GM18873 (cell line): ENCODE measurements around the gene B3GALT4.

Experiments used
- ATAC-seq: cut with Tn5 transposase; IDR thresholded peaks from one replicate; pipeline ENCODE4 v1.9.1; 2021; ENCODE audit warnings: mild to moderate bottlenecking, moderate library complexity, moderate number of reproducible peaks; ENCODE audit not compliant: unreplicated experiment, low FRiP score

The B3GALT4 gene

GRCh38 chr6:33288921-33289783, 12.2 kb downstream of the B3GALT4 start, which contains the start of the genes PFDN6 and WDR46:
TSS of gene PFDN6 (plus strand) at chr6:33289601. CDS start at chr6:33289857, 256 bp downstream.
TSS of gene WDR46 (minus strand) at chr6:33289239. CDS start at chr6:33289170, 69 bp downstream.
- peak; percentile 78 for ATAC-seq

GRCh38 chr6:33289784-33290315, 12.9 kb downstream of the B3GALT4 start:
- ATAC-seq, result peak; percentile 6

GRCh38 chr6:33290459-33290858, 13.5 kb downstream of the B3GALT4 start:
- ATAC-seq, result no peak

- ATAC-seq, result no peak
Observed at GRCh38 chr6:33292996-33293682, 16.2 kb downstream of the B3GALT4 start.

- no peak for ATAC-seq
Observed at GRCh38 chr6:33294086-33294823, 17.3 kb downstream of the B3GALT4 start.

- no peak for ATAC-seq
Observed at GRCh38 chr6:33295621-33296369, 18.9 kb downstream of the B3GALT4 start.

GRCh38 chr6:33296797-33297405, 20.0 kb downstream of the B3GALT4 start:
- ATAC-seq, result no peak

GRCh38 chr6:33297406-33297955, 20.6 kb downstream of the B3GALT4 start:
- ATAC-seq, result no peak

GRCh38 chr6:33297956-33298772, 21.2 kb downstream of the B3GALT4 start:
- ATAC-seq, result no peak

GRCh38 chr6:33298773-33299236, 21.9 kb downstream of the B3GALT4 start, which contains the start of gene RGL2:
TSS of gene RGL2 (minus strand) at chr6:33298942. CDS start at chr6:33298610, 332 bp downstream.
- ATAC-seq, result peak; percentile 14

- peak; percentile 67 for ATAC-seq
Observed at GRCh38 chr6:33299237-33299944, 22.5 kb downstream of the B3GALT4 start.

GRCh38 chr6:33301877-33302276, 25.0 kb downstream of the B3GALT4 start:
- no peak for ATAC-seq

GRCh38 chr6:33304216-33304615, 27.3 kb downstream of the B3GALT4 start:
- ATAC-seq, result no peak

GRCh38 chr6:33305052-33305451, 28.1 kb downstream of the B3GALT4 start:
- no peak for ATAC-seq

GRCh38 chr6:33306356-33306755, 29.4 kb downstream of the B3GALT4 start:
- ATAC-seq, result no peak

- no peak for ATAC-seq
Observed at GRCh38 chr6:33312361-33313104, 35.6 kb downstream of the B3GALT4 start.
